K562 (cell line): Measurements from ENCODE around the gene CCSER2. TPM values are rescaled to one million over a fixed set of nuclear protein-coding genes. Genes with fewer than 3 reads are reported as not detected.

ENCODE experiments used
- ATAC-seq: fragments of 200-7000 bp; cut with Tn5 transposase; 3 replicates; pipeline ENCODE4 v1.9.1; 2020; ENCODE audit warnings: moderate library complexity
- BruUV-seq: library from RNA; stranded (reverse); fragments of 400-500 nt; replicated peaks from 2 replicates; lab custom pipeline; 2021; lab: Mats Ljungman, UMichigan
- CTCF ChIA-PET: fragments of 300-600 bp; formaldehyde crosslinking; extraction: SDS; loops from one replicate; lab custom pipeline; 2021; ENCODE audit warnings: low intra/inter-chr PET ratio; lab: Yijun Ruan, JAX
- POLR2A ChIA-PET: fragments of 300-600, 350-650 bp; sonication (Branson Sonifier 250); formaldehyde crosslinking; extraction: SDS; loops from one replicate; lab custom pipeline; 2021; ENCODE audit warnings: antibody characterized with exemption, inconsistent platforms; lab: Yijun Ruan, JAX
- DNase-seq, 4 experiments: peaks; one replicate each; pipeline versions ENCODE4 v3.0.0 to v3.0.0-alpha.2; 2011 to 2018; ENCODE audit warnings: low spot score in 3 of 4, mixed read lengths in 3 of 4; ENCODE audit errors: extremely low read depth in 1 of 4
- FAIRE-seq: peaks from 2 replicates; lab custom pipeline; 2011; peaks lifted over from hg19 to GRCh38; lab: Jason Lieb, UNC
- H2AFZ ChIP-seq: 2 replicates; pipeline ENCODE4 v1.6.0; 2011; ENCODE audit warnings: low read depth, low read length, control low read depth, inconsistent platforms
- H3K27ac ChIP-seq: fragments of 200-600 bp; 3 replicates; pipeline ENCODE4 v1.8.0; 2011; ENCODE audit warnings: low read depth, mild to moderate bottlenecking, control low read depth, inconsistent platforms, low read length, moderate library complexity, mixed read lengths; ENCODE audit errors: extremely low read depth
- H3K27me3 ChIP-seq, 2 experiments: fragments of 300-600 bp in 1 of 2; 2 replicates in 1 of 2; 3 replicates in 1 of 2; pipeline versions ENCODE4 v1.6.0 to v1.8.0; 2011; ENCODE audit warnings: inconsistent platforms in 2 of 2, low read length in 2 of 2, mild to moderate bottlenecking in 1 of 2, mixed read lengths in 1 of 2, moderate library complexity in 1 of 2; ENCODE audit not compliant: control insufficient read depth in 2 of 2, insufficient read depth in 2 of 2
- H3K36me3 ChIP-seq: fragments of 300-600 bp; 3 replicates; pipeline ENCODE4 v1.8.0; 2011; ENCODE audit warnings: mild to moderate bottlenecking, low read length, inconsistent platforms; ENCODE audit not compliant: control insufficient read depth, insufficient read depth
- H3K4me1 ChIP-seq, 2 experiments: fragments of 200-600 bp in 1 of 2; replicated peaks in 1 of 2; 2 replicates in 1 of 2; 3 replicates in 1 of 2; pipeline versions ENCODE4 v1.5.1 to v1.8.0; 2011; ENCODE audit warnings: inconsistent platforms in 2 of 2, low read length in 2 of 2, mild to moderate bottlenecking in 1 of 2, mixed read lengths in 1 of 2, moderate library complexity in 1 of 2; ENCODE audit not compliant: control insufficient read depth in 2 of 2, insufficient read depth in 2 of 2
- H3K4me2 ChIP-seq: 2 replicates; pipeline ENCODE4 v1.6.1; 2011; ENCODE audit warnings: low read length, control low read depth, inconsistent platforms, mixed read lengths; ENCODE audit not compliant: insufficient read depth
- H3K4me3 ChIP-seq: fragments of 200-600 bp; sonication (generic), shearing (Covaris generic); 2 replicates; pipeline ENCODE4 v1.5.1; 2016; ENCODE audit warnings: control low read depth, inconsistent platforms
- H3K79me2 ChIP-seq: fragments of 200-600 bp; 3 replicates; pipeline ENCODE4 v1.8.0; 2011; ENCODE audit warnings: low read length, inconsistent platforms; ENCODE audit not compliant: control insufficient read depth, insufficient read depth
- H3K9ac ChIP-seq, 2 experiments: 2 replicates each; pipeline versions ENCODE4 v1.6.0 to v1.6.1; 2011; ENCODE audit warnings: low read depth in 2 of 2, low read length in 2 of 2, control low read depth in 1 of 2, inconsistent platforms in 1 of 2, mild to moderate bottlenecking in 1 of 2, mixed read lengths in 1 of 2; ENCODE audit not compliant: insufficient read depth in 1 of 2
- H3K9me1 ChIP-seq: one replicate; pipeline ENCODE4 v1.6.0; 2011; ENCODE audit warnings: inconsistent platforms, mild to moderate bottlenecking, low read length, moderate library complexity; ENCODE audit not compliant: control insufficient read depth, insufficient read depth
- H3K9me3 ChIP-seq: replicated peaks from 2 replicates; pipeline ENCODE4 v1.5.1; 2011; ENCODE audit warnings: low read depth, low read length, inconsistent platforms; ENCODE audit not compliant: control insufficient read depth, insufficient read depth
- H4K20me1 ChIP-seq: replicated peaks from 2 replicates; pipeline ENCODE4 v1.6.1; 2011; ENCODE audit warnings: low read length, inconsistent platforms, mixed read lengths; ENCODE audit not compliant: control insufficient read depth, insufficient read depth
- MCM2 ChIP-seq: fragments of 450-650 bp; IDR thresholded peaks from 2 replicates; pipeline ENCODE4 v1.6.1; 2017; ENCODE audit warnings: low read depth, mild to moderate bottlenecking
- MTF1 ChIP-seq: fragments of 250-450 bp; sonication (Bioruptor Pico); IDR thresholded peaks from 2 replicates; pipeline ENCODE4 v1.9.0; 2021; ENCODE audit warnings: moderate library complexity, mild to moderate bottlenecking, inconsistent platforms, borderline replicate concordance
- MYC ChIP-seq, 2 experiments: fragments of 250-450 bp in 1 of 2; sonication (Bioruptor Pico) in 1 of 2; IDR thresholded peaks; 2 replicates each; pipeline versions ENCODE4 v1.5.1 to v1.6.1; 2012 to 2021; ENCODE audit warnings: low read depth in 2 of 2, borderline replicate concordance in 1 of 2, improper control_type of control experiment in 1 of 2, low read length in 1 of 2, mild to moderate bottlenecking in 1 of 2, moderate library complexity in 1 of 2
- TCF7 ChIP-seq: sonication (generic); IDR thresholded peaks from 2 replicates; pipeline ENCODE4 v1.6.1; 2016; ENCODE audit warnings: antibody characterized with exemption, borderline replicate concordance
- ZNF124 ChIP-seq: sonication (generic); formaldehyde crosslinking; IDR thresholded peaks from 2 replicates; pipeline ENCODE4 v1.8.1; 2022; ENCODE audit warnings: missing genetic modification reagents
- whole genome bisulfite sequencing: fragments of 100-300 bp; shearing (Covaris generic); methylation state at CpG from one replicate; pipeline ENCODE4 v1.1.6; 2016; ENCODE audit warnings: low coverage, mixed read lengths; ENCODE audit not compliant: insufficient coverage; ENCODE audit errors: missing lambda C conversion rate; 5-methylcytosine and 5-hydroxymethylcytosine counted together
- in situ Hi-C: fragments of 300-500 bp; cut with MboI; formaldehyde crosslinking; loops from 4 replicates; pipeline ENCODE4 v1.15.0; 2018; ENCODE audit warnings: inconsistent platforms, mixed read lengths
- intact Hi-C: fragments of 100-400 bp; cut with micrococcal nuclease; formaldehyde crosslinking; loops from 2 replicates; pipeline ENCODE4 v1.14.2; 2022
- polyA plus RNA-seq, 8 experiments: library from polyadenylated mRNA; depleted of rRNA in 4 of 8; stranded (reverse) in 5 of 8; unstranded in 3 of 8; fragments of >200 nt; fragmentation: Nextera tagmentation in 2 of 8; fragmentation: Illumina TruSeq in 1 of 8; extraction: Ambion mirVana in 2 of 8; extraction: Trizol in 1 of 8; gene quantifications; 2 replicates each; pipeline versions ENCODE4 v1.2.1 to v1.2.3, GENCODE V29; 2011 to 2014; ENCODE audit warnings: inconsistent platforms in 1 of 8, missing spikeins in 1 of 8
- total RNA-seq, 7 experiments: library from RNA; depleted of rRNA in 6 of 7; stranded (reverse); fragments of >200 nt in 6 of 7; fragmentation: Illumina TruSeq in 2 of 7; extraction: Trizol in 2 of 7; gene quantifications; 2 replicates each; pipeline versions ENCODE4 v1.2.1 to v1.2.3, GENCODE V29; 2011 to 2021; ENCODE audit warnings: low replicate concordance in 1 of 7
- TF ChIP-seq, protein P1 (sequence below): sonication (generic); formaldehyde crosslinking; IDR thresholded peaks from 2 replicates; pipeline ENCODE4 v1.9.0; 2022; ENCODE audit warnings: mild to moderate bottlenecking, missing genetic modification reagents
- TF ChIP-seq, protein P2 (sequence below): sonication (generic); formaldehyde crosslinking; IDR thresholded peaks from 2 replicates; pipeline ENCODE4 v1.9.0; 2022; ENCODE audit warnings: mild to moderate bottlenecking, missing genetic modification reagents

The CCSER2 gene
- total and polyA plus RNA-seq, 9 of the 15 experiments (the other 6 are each of a cell fraction or from before 2014, with no cell fraction given), result 2.7 to 15.1 (median 9.7) TPM

DNA sequence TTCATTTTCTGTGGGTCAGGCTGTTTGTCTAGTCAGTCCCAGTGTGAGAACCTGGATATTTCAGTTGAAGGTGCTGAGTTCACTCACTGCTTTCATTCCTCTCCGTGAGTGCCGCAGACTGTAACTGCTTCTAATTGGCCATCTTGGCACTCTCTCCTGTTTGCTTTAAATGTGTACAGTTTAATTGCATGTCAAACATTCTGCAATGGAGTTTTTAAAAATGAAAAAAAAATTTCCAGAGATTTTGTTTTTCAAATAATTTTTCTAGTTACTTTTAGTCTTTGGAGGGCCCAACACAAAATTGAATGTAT, 87.8 kb downstream of the CCSER2 start:
- 94% methylated on average over 2 of the region's 2 CpGs for WGBS
- no peak for DNase-seq
- ChIA-PET CTCF (no interaction called here), POLR2A (no interaction called here)
- no peak for FAIRE-seq
- Histone ChIP-seq H3K9ac (no peak overlapping the region), H3K27ac (no peak overlapping the region), H3K79me2 (no peaks in the 10 kb centered on the region), H3K9me3 (no peaks in the 10 kb centered on the region; the same call in 1 of the 2 replicates), H3K9me1 (no peaks in the 10 kb centered on the region), H3K4me2 (no peak overlapping the region), H3K4me1 (no peaks in the 10 kb centered on the region), H2AFZ (no peak overlapping the region), H3K36me3 (no peaks in the 10 kb centered on the region), H3K27me3 (no peaks in the 10 kb centered on the region), H4K20me1 (no peaks in the 10 kb centered on the region), H3K4me3 (no peak overlapping the region)
- in situ Hi-C loops (no loop called here), intact Hi-C loops (no loop called here)
- no peak for ATAC-seq
- BruUV-seq, result no TSS peak
- TF ChIP-seq MTF1 (no peak), MCM2 (no peak), ZNF124 (CRISPR knock-in tag) (no peak), TCF7 (no peak), MYC (IDR thresholded peaks at IDR 0.05; ENCODE audit: low read depth, low read length) (no peak), MYC (CRISPR knock-in tag; IDR thresholded peaks at IDR 0.05; ENCODE audit: borderline replicate concordance, low read depth) (no peak)
- TF ChIP-seq, protein P1, sequence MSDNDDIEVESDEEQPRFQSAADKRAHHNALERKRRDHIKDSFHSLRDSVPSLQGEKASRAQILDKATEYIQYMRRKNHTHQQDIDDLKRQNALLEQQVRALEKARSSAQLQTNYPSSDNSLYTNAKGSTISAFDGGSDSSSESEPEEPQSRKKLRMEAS (CRISPR knock-in tag), result no peak
- TF ChIP-seq, protein P2, sequence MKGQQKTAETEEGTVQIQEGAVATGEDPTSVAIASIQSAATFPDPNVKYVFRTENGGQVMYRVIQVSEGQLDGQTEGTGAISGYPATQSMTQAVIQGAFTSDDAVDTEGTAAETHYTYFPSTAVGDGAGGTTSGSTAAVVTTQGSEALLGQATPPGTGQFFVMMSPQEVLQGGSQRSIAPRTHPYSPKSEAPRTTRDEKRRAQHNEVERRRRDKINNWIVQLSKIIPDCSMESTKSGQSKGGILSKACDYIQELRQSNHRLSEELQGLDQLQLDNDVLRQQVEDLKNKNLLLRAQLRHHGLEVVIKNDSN (CRISPR knock-in tag), result no peak
